T-helper 9 cell (primary cell): ENCODE data around the gene ZNF821.
A peak's percentile ranks its signal among the peaks of the same experiment; 100 is the strongest.
"Not testable (repeated sequence)": the region's sequence is repeated elsewhere in the genome, so short reads cannot be mapped to it uniquely, and the experiment has no call there.

Experiments used
- DNase-seq: peaks from one replicate; pipeline ENCODE4 v3.0.0-alpha.2; 2020

ZNF821 gene

GRCh38 chr16:71859762-71860521, 24.0 kb downstream of the ZNF821 start:
- DNase-seq, result no peak

DNA sequence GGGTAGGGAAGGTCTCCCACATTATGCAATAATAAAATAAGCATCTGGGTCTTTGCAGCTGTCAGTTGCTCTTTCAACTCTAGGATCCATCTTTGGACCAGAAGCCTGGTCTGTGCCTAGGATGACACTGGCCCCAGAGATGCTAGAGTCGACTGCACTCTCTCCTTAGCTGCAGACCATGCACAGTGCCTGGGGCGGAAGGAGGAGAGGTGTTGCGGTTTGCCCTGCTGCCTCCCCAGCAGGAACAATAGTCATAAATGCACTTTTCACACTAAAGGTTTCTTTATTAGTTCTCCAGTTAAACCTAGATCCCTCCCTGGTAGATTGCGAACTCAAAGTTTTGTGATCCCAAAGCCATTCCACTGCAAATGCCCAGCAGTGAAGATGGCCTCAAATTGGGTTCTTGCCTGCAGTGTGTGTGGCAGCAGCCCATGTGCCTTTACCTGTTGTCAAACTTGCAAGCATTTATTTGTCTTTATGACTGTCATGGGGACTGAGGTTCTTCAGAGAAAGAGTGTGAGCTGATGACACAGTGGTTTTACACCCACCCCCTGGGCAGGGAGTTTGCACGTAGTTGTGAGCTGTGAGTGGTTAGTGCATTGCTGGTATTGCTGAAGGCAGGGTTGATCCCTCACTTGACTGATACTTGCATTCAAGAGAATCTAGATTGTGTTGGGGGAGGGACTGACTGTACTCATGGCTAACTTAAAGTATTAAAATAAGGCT, 27.9 kb downstream of the ZNF821 start:
- no peak for DNase-seq

- no peak for DNase-seq
These were observed 29.5 kb downstream of the ZNF821 start for GRCh38 chr16:71854369-71854948.

DNA sequence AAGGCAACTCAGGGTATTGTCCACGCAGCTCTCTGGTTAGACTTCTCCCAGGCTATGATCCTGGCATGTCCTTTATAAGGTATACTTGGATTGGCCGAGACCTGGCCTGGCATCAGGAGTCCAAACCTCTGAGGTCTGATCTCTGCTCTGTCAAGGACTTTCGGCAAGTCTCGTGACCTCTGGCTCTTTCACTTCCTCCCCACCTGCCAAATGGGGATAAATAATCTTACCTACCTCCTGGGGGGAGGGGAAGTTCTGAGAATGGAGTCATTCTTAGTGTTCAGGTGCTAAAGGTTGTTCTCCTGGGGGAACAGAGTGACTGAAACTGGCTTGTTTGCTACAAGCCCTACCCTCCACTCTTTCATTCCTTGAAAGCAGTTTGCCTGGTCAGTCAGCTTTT, 30.6 kb downstream of the ZNF821 start:
- DNase-seq, result no peak

DNA sequence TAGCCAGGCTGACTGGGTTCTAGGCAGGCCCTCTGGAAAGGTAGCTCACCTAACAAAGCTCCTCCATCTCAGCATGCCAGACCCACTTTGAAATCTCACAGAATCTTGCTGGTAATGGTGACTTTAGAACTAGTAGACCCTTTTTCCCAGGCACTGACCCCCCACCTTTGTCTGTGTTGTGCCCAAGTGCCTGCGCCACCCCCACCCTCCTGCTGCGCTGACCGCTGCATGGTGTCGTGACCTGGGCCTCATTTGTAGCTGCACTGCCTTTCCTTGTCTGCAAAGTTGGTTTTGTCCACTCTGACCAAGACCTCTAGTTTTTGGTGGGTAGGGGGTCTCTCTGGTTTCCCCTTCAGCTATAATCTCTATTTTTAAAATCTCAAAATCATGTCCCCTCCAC, 31.4 kb downstream of the ZNF821 start:
- no peak for DNase-seq

GRCh38 chr16:71852158-71852557, 31.8 kb downstream of the ZNF821 start:
- no peak for DNase-seq

- DNase-seq, result no peak
These were observed 32.2 kb downstream of the ZNF821 start for GRCh38 chr16:71851746-71852145.

DNA sequence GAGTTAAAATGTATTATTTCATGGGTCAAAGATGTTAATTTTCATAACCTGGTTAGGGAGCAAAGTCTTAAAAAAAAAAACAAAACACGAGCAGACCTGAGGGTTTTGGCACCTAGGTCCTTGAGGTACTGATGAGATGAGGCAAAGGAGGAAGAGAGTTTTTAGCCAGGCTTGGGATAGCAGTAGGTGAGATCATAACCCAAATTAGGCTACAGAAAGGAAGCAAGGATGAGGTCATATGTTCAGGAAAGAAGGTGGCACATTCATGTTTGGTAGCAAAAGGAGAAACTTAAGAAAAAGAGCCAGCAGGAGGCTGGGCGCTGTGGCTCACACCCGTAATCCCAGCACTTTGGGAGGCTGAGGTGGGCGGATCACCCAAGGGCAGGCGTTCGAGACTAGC, 35.4 kb downstream of the ZNF821 start:
- no peak for DNase-seq

DNA sequence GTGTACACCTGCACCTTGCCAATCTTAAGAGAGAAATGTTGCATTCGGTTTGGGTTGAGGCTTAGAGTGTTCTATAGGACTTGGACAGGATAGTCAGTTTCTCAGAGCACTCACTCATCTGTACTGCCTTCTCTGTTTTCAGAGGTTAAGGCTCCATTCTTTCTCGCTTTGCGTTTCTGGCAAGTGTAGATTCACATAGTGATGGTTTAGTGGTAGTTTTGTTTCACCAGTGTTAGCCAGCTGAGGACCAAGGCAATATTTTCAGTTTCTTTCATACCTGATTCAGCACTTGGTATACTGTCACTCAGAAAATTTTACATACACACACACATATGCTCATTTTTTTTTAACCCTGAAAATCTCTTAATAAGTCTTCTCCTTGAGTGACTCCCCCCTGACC, 36.9 kb downstream of the ZNF821 start:
- no peak for DNase-seq

DNA sequence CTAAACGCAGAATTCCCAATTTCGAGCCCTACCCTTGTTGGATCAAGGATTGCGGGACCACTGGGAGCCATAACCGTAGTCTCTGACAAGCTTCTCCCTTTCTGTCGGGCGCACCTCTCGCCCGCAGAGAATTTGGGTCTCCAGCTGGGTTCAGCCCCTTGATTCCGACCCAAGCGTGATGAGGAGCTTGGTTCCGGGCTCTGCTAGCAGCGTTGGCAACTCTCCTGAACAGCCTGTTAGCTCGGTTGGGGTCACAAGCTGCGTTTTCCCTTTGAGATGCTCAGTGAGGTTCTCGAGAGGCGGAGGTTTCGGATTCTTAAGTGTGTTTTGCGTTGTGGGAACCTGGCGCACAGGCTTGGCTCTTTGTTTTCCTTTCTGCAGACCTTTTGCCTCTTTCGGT, 37.6 kb downstream of the ZNF821 start:
- DNase-seq, result no peak

DNA sequence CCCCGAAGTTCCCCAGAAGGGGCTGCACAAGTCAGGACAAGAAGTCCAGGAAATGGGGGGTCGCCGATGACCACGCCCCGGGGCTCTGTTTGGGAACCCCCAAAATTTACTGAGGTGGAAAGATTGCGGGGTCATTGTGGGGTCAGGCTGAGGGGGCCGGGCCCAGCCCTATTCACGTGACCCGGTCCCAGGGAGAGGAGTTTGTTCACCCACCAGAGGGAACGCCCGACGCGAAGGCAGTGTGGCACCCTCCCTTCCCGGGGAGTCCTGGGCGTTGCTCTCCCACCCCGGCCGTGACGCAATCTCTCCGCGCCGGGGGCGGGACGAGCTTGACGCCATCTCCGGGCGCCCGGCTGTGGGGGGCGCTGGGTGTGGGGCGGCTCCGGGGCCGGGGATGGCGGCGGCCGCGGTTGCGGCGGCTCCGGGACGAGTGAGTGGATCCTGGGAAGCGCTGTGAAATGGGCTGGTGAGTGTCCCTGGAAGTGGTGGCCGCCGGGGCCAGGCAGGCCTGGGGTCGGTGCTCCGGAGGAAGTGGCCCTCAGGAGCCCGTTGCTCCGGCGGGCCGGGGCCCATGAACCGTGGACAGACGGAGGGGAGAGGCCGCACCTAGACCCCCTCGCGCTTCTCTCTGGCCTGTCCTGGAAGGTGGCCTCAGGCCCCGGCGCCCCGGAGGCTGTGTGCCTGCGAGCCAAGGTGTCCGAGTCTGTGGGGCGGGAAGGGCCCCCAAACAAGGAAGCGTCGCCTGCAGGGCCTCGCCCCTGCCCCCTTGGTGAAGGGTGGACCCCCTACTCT, 38.1 kb downstream of the ZNF821 start, which contains the start of gene ATXN1L:
Gene ATXN1L (plus strand): TSS at position 338 of the 792 bp plus-strand sequence. CDS start 3,765 bp downstream, outside the sequence.
- DNase-seq, result peak; percentile 93

DNA sequence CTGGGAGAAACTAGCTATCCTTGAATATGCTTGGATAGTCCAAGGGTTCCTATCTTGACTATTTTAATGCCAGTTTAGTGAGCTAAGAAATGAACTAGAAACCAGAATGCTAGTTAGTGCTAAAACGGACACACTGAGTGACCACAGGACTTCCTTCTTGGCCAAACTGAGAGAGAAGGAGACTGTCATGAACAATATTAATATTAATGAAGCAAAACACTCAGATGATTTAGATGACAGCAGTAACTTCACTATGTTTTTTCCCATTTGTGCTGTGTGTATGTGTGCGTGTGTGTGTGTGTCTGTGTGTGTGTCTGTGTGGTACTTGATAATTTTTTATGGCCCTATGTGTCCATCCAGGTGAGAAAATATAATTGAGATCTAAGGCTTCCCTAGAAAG, 40.4 kb downstream of the ZNF821 start:
- no peak for DNase-seq

DNA sequence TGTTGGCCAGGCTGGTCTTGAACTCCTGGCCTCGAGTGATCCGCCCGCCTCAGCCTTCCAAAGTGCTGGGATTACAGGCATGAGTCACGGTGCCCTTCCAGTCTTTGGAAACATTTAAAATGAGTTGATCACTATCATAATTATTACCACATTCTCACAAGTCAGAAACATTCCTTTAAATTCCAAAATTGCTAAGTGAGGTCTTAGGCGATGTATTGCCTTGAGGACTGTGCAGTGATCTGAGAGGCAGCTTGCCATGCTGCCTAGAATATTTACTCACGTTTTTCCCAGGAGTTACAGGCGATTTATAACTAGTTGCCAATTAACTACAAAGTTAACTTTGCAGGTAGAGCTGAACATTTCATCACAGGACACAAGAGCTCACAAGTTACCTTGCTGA, 43.9 kb downstream of the ZNF821 start:
- no peak for DNase-seq

- DNase-seq, result no peak
These were observed 46.8 kb downstream of the ZNF821 start for GRCh38 chr16:71837150-71837549.

DNA sequence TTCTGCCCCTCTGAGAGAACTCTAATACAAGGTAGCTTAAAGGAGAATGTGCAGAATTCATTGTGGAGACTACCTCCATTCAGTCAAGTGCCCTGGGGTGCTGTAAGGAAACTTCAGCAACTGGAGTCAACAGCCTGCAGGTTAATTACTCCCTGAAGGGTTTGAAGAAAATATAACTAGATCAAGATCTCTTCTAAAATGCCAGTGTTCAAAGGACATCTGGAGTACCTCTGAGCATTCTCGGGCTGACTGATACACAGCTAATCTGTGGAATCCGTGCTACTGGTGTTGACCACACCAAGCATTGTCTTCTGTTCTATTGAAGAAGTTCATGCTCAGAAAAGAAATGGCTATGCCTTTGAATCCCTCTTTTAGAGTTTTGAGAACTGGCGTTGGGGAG, 49.7 kb downstream of the ZNF821 start:
- DNase-seq, result no peak

DNA sequence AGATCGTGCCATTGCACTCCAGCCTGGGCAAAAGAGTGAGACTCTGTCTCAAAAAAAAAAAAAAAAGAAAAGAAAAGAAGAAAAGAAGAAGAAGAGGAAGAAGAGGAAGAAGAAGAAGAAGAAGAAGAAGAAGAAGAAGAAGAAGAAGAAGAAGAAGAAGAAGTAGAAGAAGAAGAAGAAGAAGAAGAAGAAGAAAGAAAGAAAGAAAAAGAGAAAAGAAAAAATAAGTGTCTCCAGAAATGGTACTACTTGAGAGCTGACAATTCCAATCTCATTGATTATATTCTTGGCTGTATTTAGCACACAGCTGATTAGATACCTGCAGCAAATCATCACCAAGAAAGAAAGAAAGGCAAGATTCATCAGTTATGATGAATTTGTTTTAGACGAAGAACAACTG, 51.9 kb downstream of the ZNF821 start:
- DNase-seq, result not testable (repeated sequence)

- DNase-seq, result not testable (repeated sequence)
These were observed 52.3 kb downstream of the ZNF821 start for GRCh38 chr16:71831698-71832097.

DNA sequence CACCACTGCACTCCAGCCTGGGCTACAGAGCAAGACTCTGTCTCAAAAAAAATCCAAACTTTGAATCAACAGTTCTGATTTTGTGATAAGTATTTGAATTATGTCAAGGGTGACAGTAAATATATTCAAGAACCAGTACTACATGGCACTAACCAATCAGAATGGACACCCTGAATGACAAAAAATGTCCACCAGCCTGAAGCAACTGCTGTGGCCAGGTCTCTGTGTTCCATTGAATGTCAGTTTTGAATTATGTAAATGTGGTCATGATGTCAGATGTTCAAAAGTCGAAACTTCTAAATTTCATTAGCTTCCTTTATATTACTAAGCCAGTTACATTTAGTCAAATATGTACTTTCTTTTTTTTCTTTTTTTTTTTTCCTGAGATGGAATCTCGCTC, 53.6 kb downstream of the ZNF821 start:
- DNase-seq, result no peak

DNA sequence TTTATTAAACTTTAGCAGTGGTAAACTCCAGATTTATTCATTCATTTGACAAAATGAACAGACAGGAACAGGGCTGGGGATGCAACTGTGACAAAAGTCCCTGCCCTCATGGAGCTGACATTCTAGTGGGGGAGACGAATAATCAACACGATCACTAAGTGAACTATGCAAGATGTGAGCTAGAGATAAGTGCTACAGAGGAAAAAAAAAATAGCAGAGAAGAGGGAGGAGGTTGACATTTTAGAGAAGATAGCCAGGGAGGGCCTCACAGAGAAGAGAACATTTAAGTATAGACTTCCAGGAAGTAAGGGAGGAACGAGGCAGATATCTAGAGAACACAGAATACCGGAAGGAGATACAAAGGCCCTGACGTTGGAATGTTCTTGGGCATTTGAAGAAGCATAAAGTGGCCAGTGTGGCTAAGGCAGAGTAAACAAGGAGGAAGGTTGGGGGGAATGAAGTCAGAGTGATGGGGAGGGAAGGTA, 57.4 kb downstream of the ZNF821 start:
- no peak for DNase-seq

DNA sequence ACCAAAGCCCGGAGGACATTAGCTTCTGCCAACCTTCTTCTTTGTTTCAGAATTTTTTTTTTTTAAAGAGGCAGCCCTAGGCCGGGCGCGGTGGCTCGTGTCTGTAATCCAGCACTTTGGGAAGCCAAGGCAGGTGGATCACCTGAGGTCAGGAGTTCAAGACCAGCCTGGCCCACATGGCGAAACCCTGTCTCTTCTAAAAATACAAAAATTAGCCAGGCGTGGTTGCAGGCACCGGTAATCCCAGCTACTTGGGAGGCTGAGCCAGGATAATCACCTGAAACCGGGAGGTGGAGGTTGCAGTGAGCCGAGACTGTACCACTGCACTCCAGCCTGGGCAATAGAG, 66.9 kb downstream of the ZNF821 start:
- DNase-seq, result not testable (repeated sequence)

GRCh38 chr16:71811261-71811803, 72.7 kb downstream of the ZNF821 start:
- no peak for DNase-seq

DNA sequence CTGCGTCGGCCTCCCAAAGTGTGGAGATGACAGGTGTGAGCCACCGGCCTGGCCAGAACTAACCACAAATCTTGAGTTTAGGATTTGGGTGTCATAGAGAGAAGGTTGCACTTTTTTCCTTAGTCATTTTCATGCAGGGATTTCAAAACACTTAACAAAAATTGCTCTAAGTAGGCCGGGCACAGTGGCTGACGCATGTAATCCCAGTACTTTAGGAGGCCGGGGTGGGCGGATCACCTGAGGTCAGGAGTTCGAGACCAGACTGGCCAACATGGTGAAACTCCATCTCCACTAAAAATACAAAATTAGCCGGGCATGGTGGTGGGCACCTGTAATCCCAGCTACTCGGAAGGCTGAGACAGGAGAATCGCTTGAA, 73.8 kb downstream of the ZNF821 start:
- not testable (repeated sequence) for DNase-seq
